ENCODE results near the gene SLC22A16. TPM values are rescaled to one million over a fixed set of nuclear protein-coding genes. Genes with fewer than 3 reads are reported as not detected.
"Not testable (repeated sequence)": the region's sequence is repeated elsewhere in the genome, so short reads cannot be mapped to it uniquely, and the experiment has no call there.

Gene SLC22A16
- total RNA-seq, 1 donor from 2014 or later: not detected

DNA sequence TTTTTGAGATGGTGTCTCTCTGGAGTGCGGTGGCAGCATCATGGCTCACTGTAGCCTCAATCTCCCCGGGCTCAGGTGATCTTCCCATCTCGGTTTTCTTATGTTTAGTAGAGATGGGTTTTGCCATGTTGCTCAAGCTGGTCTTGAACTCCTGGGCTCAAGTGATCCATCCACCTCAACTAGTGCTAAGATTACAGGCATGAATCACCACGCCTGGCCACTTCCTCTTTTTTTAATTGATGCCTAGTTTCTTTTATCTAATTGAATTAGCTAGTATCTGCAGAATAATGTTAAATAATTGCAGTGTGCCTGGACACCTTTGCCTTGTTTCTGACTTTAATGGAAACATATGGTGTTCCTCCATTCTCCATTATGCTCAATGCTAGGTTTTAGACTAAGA is 38.4 kb upstream of the SLC22A16 start:
- H3K9me3 Mint-ChIP-seq: no peaks in the 10 kb centered on the region
- no peak for DNase-seq
- H3K27ac Mint-ChIP-seq: no peak overlapping the region
- ATAC-seq (ENCODE audit: low read depth): no peak
- intact Hi-C loops (cut with micrococcal nuclease): no loop called here
- H3K27me3 Mint-ChIP-seq: peaks cover 3% of the 10 kb centered on the region
- TF ChIP-seq, protein P1, sequence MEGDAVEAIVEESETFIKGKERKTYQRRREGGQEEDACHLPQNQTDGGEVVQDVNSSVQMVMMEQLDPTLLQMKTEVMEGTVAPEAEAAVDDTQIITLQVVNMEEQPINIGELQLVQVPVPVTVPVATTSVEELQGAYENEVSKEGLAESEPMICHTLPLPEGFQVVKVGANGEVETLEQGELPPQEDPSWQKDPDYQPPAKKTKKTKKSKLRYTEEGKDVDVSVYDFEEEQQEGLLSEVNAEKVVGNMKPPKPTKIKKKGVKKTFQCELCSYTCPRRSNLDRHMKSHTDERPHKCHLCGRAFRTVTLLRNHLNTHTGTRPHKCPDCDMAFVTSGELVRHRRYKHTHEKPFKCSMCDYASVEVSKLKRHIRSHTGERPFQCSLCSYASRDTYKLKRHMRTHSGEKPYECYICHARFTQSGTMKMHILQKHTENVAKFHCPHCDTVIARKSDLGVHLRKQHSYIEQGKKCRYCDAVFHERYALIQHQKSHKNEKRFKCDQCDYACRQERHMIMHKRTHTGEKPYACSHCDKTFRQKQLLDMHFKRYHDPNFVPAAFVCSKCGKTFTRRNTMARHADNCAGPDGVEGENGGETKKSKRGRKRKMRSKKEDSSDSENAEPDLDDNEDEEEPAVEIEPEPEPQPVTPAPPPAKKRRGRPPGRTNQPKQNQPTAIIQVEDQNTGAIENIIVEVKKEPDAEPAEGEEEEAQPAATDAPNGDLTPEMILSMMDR (IDR thresholded peaks at IDR 0.05): no peak
- ChIA-PET CTCF (no interaction called here), POLR2A (no interaction called here)
- H3K4me3 Mint-ChIP-seq: no peak overlapping the region
- no peaks in the 10 kb centered on the region for H3K36me3 Mint-ChIP-seq (ENCODE audit: low read depth)
- H3K4me1 Mint-ChIP-seq: peaks cover 4% of the 10 kb centered on the region

DNA sequence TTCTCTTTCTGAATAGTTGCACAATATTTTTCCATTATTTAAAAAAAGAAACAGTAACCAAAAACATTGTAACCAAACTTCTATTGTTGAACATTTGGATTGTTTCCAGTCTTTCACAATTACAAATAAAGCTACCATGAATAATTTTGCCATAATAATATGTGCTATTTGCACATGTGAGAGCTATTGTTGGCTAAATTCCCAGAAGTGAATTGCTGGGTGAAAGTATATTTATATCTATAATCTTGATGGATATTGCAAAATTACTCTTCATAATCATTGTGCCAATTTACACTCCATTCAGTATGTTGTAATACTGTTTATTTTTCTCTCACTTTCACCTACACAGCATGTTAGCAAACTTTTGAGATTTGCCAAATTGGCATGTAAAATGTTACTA is 36.6 kb upstream of the SLC22A16 start:
- H3K27me3 Mint-ChIP-seq: peaks cover 6% of the 10 kb centered on the region
- intact Hi-C loops (cut with micrococcal nuclease): no loop called here
- H3K4me3 Mint-ChIP-seq: no peak overlapping the region
- no peaks in the 10 kb centered on the region for H3K9me3 Mint-ChIP-seq
- DNase-seq (no peak), ATAC-seq (ENCODE audit: low read depth) (no peak)
- H3K36me3 Mint-ChIP-seq (ENCODE audit: low read depth): no peaks in the 10 kb centered on the region
- peaks cover 4% of the 10 kb centered on the region for H3K4me1 Mint-ChIP-seq
- H3K27ac Mint-ChIP-seq: no peak overlapping the region
- CTCF ChIA-PET: no interaction called here
- TF ChIP-seq, protein P1 (IDR thresholded peaks at IDR 0.05): no peak
- POLR2A ChIA-PET: no interaction called here

DNA sequence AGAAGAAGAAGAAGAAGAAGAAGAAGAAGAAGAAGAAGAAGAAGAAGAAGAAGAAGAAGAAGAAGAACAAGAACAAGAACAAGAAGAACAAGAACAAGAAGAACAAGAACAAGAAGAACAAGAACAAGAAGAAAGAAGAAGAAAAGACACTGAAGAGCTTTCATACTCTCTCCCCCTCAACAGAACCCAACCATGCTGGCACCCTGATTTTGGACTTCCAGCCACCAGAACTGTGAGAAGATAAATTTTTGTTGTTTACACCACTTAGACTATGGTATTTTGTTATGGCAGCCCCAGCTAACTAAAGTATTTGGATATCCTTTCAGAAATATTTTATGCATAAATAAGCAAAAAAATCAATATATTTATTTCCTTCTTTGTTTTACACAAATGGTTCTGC is 36.1 kb upstream of the SLC22A16 start:
- H3K9me3 Mint-ChIP-seq; H3K27me3 Mint-ChIP-seq; H3K27ac Mint-ChIP-seq; intact Hi-C loops (cut with micrococcal nuclease); CTCF ChIA-PET; DNase-seq; H3K4me1 Mint-ChIP-seq; POLR2A ChIA-PET; H3K4me3 Mint-ChIP-seq; H3K36me3 Mint-ChIP-seq (ENCODE audit: low read depth); ATAC-seq (ENCODE audit: low read depth): not testable (repeated sequence)

DNA sequence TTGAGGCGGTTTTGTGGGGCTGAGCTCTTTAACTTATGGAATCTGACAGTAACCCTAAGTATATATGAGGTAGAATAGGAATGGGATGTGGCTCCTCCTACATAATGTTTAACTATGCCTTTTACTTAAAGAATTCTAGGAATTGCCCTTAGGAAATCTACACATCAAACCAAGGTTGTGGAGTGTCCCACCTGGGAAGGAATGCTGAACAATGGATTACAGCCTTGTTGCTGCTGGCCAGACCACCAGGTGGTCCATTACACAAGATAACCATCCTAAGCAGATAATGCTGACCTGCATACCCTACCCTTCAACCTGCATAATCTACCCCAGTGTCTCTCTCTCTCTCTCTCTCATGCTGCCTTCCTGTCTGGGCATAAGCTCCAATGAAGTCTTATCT is 35.0 kb upstream of the SLC22A16 start:
- H3K4me1 Mint-ChIP-seq: peaks cover 4% of the 10 kb centered on the region
- CTCF ChIA-PET: no interaction called here
- no peaks in the 10 kb centered on the region for H3K36me3 Mint-ChIP-seq (ENCODE audit: low read depth)
- no peaks in the 10 kb centered on the region for H3K9me3 Mint-ChIP-seq
- DNase-seq (no peak), ATAC-seq (ENCODE audit: low read depth) (no peak)
- TF ChIP-seq, protein P1 (IDR thresholded peaks at IDR 0.05): no peak
- POLR2A ChIA-PET: no interaction called here
- H3K4me3 Mint-ChIP-seq: no peak overlapping the region
- intact Hi-C loops (cut with micrococcal nuclease): no loop called here
- H3K27me3 Mint-ChIP-seq: peaks cover 12% of the 10 kb centered on the region
- no peak overlapping the region for H3K27ac Mint-ChIP-seq

DNA sequence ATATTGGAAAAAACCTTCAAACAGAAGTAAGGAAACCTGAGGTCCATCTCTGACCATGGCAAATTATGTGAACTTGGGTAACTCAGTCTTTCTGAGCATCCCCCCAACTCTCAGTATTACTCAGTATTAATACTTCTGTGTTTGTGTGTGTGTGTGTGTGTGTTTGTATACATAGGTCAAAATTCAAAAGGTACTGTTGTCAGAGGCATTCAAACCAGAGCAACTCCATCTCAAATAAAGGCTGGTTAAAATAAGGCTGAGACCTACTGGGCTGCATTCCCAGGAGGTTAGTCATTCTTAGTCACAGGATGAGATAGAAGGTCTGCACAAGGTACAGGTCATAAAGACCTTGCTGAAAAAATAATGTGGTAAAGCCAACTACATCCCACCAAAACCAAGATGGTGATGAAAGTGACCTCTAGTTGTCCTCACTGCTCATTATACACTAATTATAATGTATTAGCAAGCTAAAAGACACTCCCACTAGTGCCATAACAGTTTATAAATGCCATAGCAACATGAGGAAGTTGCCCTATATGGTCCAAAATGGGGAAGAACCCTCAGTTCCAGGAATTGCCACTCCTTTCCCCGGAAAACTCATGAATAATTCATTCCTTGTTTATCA is 33.3 kb upstream of the SLC22A16 start:
- ChIA-PET CTCF (no interaction called here), POLR2A (no interaction called here)
- ATAC-seq (ENCODE audit: low read depth) (no peak), DNase-seq (no peak)
- Mint-ChIP-seq H3K4me3 (no peak overlapping the region), H3K9me3 (no peaks in the 10 kb centered on the region), H3K36me3 (ENCODE audit: low read depth) (no peaks in the 10 kb centered on the region), H3K4me1 (peaks cover under 1% of the 10 kb centered on the region), H3K27me3 (peaks cover 12% of the 10 kb centered on the region), H3K27ac (no peak overlapping the region)
- TF ChIP-seq, protein P1 (IDR thresholded peaks at IDR 0.05): no peak
- intact Hi-C loops (cut with micrococcal nuclease): no loop called here

DNA sequence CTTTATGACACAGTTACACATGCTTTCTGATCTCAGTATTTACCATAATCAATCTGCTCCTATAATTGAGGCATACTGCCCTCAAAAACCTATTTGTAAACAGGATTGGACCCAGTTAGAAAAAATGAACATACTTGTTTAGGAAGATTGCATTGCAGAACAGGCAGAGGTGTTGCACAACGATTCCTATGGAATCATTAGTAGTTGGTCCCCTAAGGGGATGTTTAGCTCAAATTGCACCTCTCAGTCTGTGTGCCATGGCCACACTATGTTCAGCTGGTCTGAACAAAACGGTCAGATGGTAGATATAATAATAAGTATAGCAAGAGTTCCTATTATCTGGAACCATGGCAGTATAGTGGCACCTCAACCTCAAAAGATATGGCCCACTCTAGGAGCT is 28.5 kb upstream of the SLC22A16 start:
- CTCF ChIA-PET; H3K4me1 Mint-ChIP-seq; H3K9me3 Mint-ChIP-seq; H3K4me3 Mint-ChIP-seq; ATAC-seq (ENCODE audit: low read depth); H3K36me3 Mint-ChIP-seq (ENCODE audit: low read depth); intact Hi-C loops (cut with micrococcal nuclease); H3K27ac Mint-ChIP-seq; POLR2A ChIA-PET; DNase-seq: not testable (repeated sequence)
- peaks cover 17% of the 10 kb centered on the region for H3K27me3 Mint-ChIP-seq
